GM19239 (cell line): Measurements from ENCODE around the gene XDH.

Experiments used
- DNase-seq: peaks from one replicate; pipeline ENCODE4 v3.0.0; 2011; ENCODE audit warnings: low spot score; ENCODE audit not compliant: insufficient read length
- FAIRE-seq: peaks from 2 replicates; lab custom pipeline; 2011; peaks lifted over from hg19 to GRCh38; lab: Jason Lieb, UNC

The XDH gene

GRCh38 chr2:31372097-31372496 lies 42.4 kb downstream of the XDH start:
- DNase-seq (no peak), FAIRE-seq (no peak)

- no peak for FAIRE-seq
- DNase-seq: no peak
These were observed 42.9 kb downstream of the XDH start for GRCh38 chr2:31371691-31372090.

- FAIRE-seq: no peak
- DNase-seq: no peak
These were observed 47.8 kb downstream of the XDH start for GRCh38 chr2:31366733-31367132.

GRCh38 chr2:31365834-31366505 lies 48.6 kb downstream of the XDH start:
- FAIRE-seq: no peak
- no peak for DNase-seq

GRCh38 chr2:31365348-31365747 lies 49.2 kb downstream of the XDH start:
- FAIRE-seq (no peak), DNase-seq (no peak)

GRCh38 chr2:31363956-31364750 lies 50.4 kb downstream of the XDH start:
- DNase-seq (no peak), FAIRE-seq (no peak)

- DNase-seq: no peak
- FAIRE-seq: no peak
These were observed 52.0 kb downstream of the XDH start for GRCh38 chr2:31362581-31362980.

- no peak for DNase-seq
- no peak for FAIRE-seq
These were observed 55.3 kb downstream of the XDH start for GRCh38 chr2:31359229-31359628.

- FAIRE-seq (no peak), DNase-seq (no peak)
These were observed 59.7 kb downstream of the XDH start for GRCh38 chr2:31354837-31355236.

GRCh38 chr2:31353179-31353578 lies 61.4 kb downstream of the XDH start:
- FAIRE-seq: no peak

GRCh38 chr2:31349684-31350083 lies 64.9 kb downstream of the XDH start:
- DNase-seq (no peak), FAIRE-seq (no peak)

More at GRCh38 chr2:31353179-31353578, 61.4 kb downstream of the XDH start:
- DNase-seq: no peak

GRCh38 chr2:31349160-31349559 lies 65.4 kb downstream of the XDH start:
- FAIRE-seq: no peak

GRCh38 chr2:31348618-31349017 lies 65.9 kb downstream of the XDH start:
- FAIRE-seq (no peak), DNase-seq (no peak)

More at GRCh38 chr2:31349160-31349559, 65.4 kb downstream of the XDH start:
- no peak for DNase-seq

- DNase-seq (no peak), FAIRE-seq (no peak)
These were observed 66.8 kb downstream of the XDH start for GRCh38 chr2:31347750-31348149.

GRCh38 chr2:31347319-31347718 lies 67.2 kb downstream of the XDH start:
- no peak for DNase-seq
- FAIRE-seq: no peak

GRCh38 chr2:31344447-31344846 lies 70.1 kb downstream of the XDH start:
- FAIRE-seq (no peak), DNase-seq (no peak)

GRCh38 chr2:31341351-31341750 lies 73.2 kb downstream of the XDH start:
- FAIRE-seq: no peak

GRCh38 chr2:31339696-31340095 lies 74.8 kb downstream of the XDH start:
- DNase-seq (no peak), FAIRE-seq (no peak)

More at GRCh38 chr2:31341351-31341750, 73.2 kb downstream of the XDH start:
- no peak for DNase-seq

- FAIRE-seq: no peak
- no peak for DNase-seq
These were observed 76.7 kb downstream of the XDH start for GRCh38 chr2:31337860-31338259.

GRCh38 chr2:31337197-31337596 lies 77.3 kb downstream of the XDH start:
- no peak for DNase-seq
- no peak for FAIRE-seq

GRCh38 chr2:31335921-31336585 lies 78.5 kb downstream of the XDH start:
- FAIRE-seq: no peak

More at GRCh38 chr2:31335921-31336585, 78.5 kb downstream of the XDH start:
- DNase-seq: no peak
